ENCODE measurements around the gene NGRN. TPM values are rescaled to one million over a fixed set of nuclear protein-coding genes. Genes with fewer than 3 reads are reported as not detected.

Gene NGRN
- total RNA-seq, 3 donors from 2014 or later: 41.7 to 111 (median 54.1) TPM

GRCh38 chr15:90240856-90241255 lies 24.6 kb upstream of the NGRN start:
- no peaks in the 10 kb centered on the region for H3K4me1 ChIP-seq (ENCODE audit: low read depth)
- H3K9me3 ChIP-seq: no peaks in the 10 kb centered on the region
- intact Hi-C loops (cut with DNase I, micrococcal nuclease): no loop called here
- H3K4me3 ChIP-seq: no peak overlapping the region
- TF ChIP-seq CTCF (IDR thresholded peaks at IDR 0.05): no peak
- DNase-seq: no peak
- H3K36me3 ChIP-seq (ENCODE audit: low read depth): no peaks in the 10 kb centered on the region
- ATAC-seq: no peak

- ATAC-seq: no peak
These were observed 23.9 kb upstream of the NGRN start for GRCh38 chr15:90241343-90242192.

GRCh38 chr15:90243943-90244639 lies 21.4 kb upstream of the NGRN start:
- no peak for TF ChIP-seq CTCF (IDR thresholded peaks at IDR 0.05)
- peaks cover 3% of the 10 kb centered on the region for H3K4me1 ChIP-seq (ENCODE audit: low read depth)
- no peak for ATAC-seq
- no peaks in the 10 kb centered on the region for H3K9me3 ChIP-seq
- no peak overlapping the region for H3K4me3 ChIP-seq
- DNase-seq: no peak
- intact Hi-C loops (cut with DNase I, micrococcal nuclease): no loop called here
- H3K36me3 ChIP-seq (ENCODE audit: low read depth): no peaks in the 10 kb centered on the region

More at GRCh38 chr15:90241343-90242192, 23.9 kb upstream of the NGRN start:
- H3K4me1 ChIP-seq (ENCODE audit: low read depth): no peaks in the 10 kb centered on the region
- H3K4me3 ChIP-seq: no peak overlapping the region
- no peaks in the 10 kb centered on the region for H3K36me3 ChIP-seq (ENCODE audit: low read depth)
- intact Hi-C loops (cut with DNase I, micrococcal nuclease): no loop called here
- no peaks in the 10 kb centered on the region for H3K9me3 ChIP-seq
- no peak for DNase-seq
- no peak for TF ChIP-seq CTCF (IDR thresholded peaks at IDR 0.05)

- H3K4me1 ChIP-seq (ENCODE audit: low read depth): peaks cover 15% of the 10 kb centered on the region
- no peak for ATAC-seq
- H3K4me3 ChIP-seq: no peak overlapping the region
- H3K9me3 ChIP-seq: no peaks in the 10 kb centered on the region
- intact Hi-C loops (cut with DNase I, micrococcal nuclease): no loop called here
- no peak for DNase-seq
- TF ChIP-seq CTCF (IDR thresholded peaks at IDR 0.05): no peak
- no peaks in the 10 kb centered on the region for H3K36me3 ChIP-seq (ENCODE audit: low read depth)
These were observed 16.7 kb upstream of the NGRN start for GRCh38 chr15:90248789-90249202.

- ATAC-seq (peak; percentile 98), DNase-seq (peak; percentile 98 to 100 (median 98))
- TF ChIP-seq CTCF (IDR thresholded peaks at IDR 0.05): no peak
- H3K36me3 ChIP-seq (ENCODE audit: low read depth): no peaks in the 10 kb centered on the region
- peak within 1 kb of the TSS; percentile 6 for H3K4me3 ChIP-seq
- H3K9me3 ChIP-seq: no peaks in the 10 kb centered on the region
- peaks cover 15% of the 10 kb centered on the region for H3K4me1 ChIP-seq (ENCODE audit: low read depth)
- intact Hi-C loops (cut with DNase I, micrococcal nuclease): no loop called here
These were observed 16.1 kb upstream of the NGRN start, which contains the start of gene TTLL13 for GRCh38 chr15:90249203-90249863. Gene TTLL13, plus strand, starts transcription at chr15:90249556. Its CDS starts 1,075 bp downstream, at chr15:90250631.

Measured in mucosa of descending colon (tissue), 3 donors.